T-helper 1 cell (primary cell): ENCODE measurements around the gene APOC1.

ENCODE experiments used
- DNase-seq, 5 donors: peaks; one replicate each; pipeline ENCODE4 v3.0.0-alpha.2; 2012 to 2020

The APOC1 gene

DNA sequence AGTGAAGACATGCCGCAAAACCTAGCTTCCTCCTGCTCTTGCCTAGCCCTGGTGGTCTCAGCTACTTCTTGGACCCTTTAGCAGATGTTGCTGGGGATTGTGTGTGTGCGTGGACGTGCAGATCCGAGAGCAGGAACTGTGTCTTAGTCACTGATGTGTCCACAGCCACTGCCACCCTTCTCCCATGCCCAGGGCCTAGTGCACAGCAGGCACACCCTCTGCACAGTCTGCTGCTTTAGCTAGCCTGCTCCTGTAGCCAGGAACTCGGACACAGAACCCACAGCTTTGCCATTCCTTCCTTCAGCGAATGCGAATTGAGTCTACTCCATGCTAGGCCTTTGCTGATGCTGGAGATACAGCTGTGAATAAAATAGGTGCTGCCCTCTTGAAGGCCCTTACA, 43.1 kb downstream of the APOC1 start:
- DNase-seq = no peak

DNA sequence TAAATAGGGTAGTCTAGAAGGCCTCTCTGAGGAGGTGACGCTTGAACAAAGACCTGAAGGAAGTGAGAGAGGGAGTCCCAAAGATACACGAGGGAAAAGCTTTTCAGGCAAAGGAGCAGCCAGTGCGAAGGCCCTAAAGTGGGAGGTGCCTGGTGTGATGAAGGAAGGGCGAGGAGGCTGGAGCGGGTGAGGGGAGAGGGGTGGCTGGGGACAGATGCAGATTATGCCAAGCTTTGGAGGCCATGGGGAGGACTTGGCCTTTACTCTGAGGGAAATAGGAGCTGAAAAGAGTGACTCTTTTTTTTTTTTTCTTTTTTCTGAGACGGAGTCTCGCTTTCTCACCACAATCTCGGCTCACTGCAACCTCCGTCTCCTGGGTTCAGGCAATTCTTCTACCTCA, 43.7 kb downstream of the APOC1 start:
- DNase-seq = no peak

DNA sequence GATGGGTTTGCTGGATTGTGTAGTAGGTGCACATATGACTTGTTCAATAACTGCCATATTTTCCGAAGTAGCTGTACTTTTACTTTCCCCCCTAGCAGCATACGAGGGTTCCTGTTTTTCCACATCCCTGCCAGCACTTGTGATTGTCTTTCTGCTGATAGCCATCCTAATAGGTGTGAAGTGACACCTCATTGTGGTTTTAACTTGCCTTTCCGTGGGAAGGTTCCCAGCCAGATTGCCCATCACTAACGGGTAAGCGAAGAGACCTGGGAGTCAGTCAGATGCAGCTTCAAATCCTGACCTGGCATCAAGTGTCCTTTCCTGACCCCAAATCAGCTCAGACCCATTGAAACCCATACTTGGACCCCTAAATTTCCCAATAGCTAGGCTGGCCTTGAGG, 45.3 kb downstream of the APOC1 start:
- no peak for DNase-seq

DNA sequence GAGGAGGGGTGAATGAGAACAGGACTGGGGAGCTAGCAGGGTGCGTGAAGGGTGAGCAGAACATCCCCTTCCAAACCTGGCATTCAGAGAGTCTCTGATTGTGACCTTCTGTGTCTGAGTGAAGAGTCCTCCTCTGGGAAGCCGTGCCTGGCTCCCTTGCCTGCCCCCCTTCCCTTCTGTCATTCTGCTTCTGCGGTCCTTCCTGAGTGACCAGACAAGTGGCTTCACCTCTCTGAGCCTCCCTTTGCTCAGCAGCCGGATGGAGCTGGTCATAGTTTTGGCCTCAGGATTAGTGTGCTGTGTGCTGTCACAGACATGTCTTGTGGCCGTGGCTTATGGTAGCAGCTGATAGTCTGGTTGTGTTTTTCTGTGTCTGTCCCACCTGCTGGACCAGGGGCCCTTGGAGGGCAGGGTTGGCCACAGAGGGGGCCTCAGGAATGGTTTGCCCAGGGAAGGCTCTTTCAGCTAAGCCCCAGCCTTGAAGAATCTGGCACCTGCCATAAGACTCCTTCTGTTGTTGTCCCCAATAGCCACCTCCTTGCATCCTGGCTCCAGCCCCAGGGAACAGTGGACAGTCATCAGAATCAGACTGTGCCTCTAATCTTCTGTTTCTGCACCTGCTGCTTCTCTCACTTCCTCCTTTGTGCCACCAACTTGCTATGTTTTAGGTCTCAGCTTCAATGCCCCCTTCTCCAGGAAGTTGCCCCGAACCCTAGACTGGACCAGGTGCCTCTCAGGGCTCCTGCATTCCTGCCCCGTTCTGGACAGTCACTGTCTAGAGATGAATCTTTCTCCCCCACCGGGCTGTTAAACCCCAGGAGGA, 46.7 kb downstream of the APOC1 start:
- DNase-seq = no peak

DNA sequence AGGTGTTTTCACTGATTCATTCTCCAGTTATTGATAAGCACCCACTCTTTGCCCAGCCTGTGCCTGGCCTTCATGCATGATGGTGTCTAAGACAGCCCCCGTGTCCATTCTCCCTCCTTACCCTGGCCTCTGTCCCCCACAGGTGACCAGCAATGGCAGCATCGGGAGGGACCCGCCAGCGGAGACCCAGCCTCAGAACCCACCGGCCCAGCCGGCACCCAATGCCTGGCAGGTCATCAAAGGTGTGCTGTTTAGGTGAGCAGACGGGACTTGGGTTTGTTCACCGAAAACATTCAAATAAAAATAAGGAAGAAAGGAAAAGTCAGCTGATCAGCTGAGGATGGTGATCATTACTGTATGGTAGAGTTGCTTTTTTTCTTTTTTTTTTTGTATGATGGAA, 47.4 kb downstream of the APOC1 start:
- DNase-seq = no peak

DNA sequence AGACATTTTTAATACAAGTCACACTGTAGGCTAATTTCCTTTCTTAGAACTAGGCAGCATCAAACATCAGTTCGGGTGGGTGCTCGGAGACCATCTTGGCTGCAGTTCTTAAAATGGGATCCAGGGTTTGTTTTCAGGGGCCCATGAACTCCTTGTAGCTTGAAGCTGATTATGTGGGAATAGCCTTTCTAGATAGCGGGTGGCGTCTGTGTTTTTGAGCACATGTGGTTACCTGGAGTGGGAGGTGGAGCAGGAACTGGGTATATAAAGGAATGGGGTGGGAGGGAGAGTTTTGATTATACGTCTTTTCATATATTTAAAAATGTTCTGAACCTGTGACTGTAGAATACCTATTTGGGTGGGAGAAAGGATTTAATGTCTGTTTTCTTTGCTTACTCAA, 53.7 kb downstream of the APOC1 start:
- no peak for DNase-seq

DNA sequence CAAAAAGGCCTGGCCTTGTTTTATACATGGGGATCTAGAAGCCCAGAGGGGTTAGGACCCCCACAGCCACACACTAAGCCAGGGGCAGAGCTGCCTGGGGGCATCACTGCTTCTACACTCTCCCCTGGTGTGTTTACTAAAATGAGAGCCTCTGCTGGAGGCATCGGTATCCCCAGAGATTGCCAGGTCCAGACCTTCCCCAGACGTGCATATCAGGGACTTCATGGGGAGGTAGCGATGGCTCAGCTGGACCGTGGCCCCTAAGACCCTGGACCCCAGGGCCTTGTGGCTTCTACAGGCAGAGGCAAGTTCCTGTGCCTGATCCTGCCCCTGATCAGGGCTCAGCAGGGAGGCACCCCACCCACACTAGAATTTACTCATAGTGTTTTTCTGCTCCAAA, 54.3 kb downstream of the APOC1 start:
- DNase-seq = no peak
